Fibroblast of skin of left quadriceps (primary cell): ENCODE measurements around the gene PRKD3.
"Not testable (repeated sequence)": the region's sequence is repeated elsewhere in the genome, so short reads cannot be mapped to it uniquely, and the experiment has no call there.

ENCODE experiments used
- DNase-seq, 2 experiments: peaks; one replicate each; pipeline ENCODE4 v3.0.0-alpha.2; 2013; ENCODE audit warnings: low read depth in 2 of 2

Gene PRKD3

DNA sequence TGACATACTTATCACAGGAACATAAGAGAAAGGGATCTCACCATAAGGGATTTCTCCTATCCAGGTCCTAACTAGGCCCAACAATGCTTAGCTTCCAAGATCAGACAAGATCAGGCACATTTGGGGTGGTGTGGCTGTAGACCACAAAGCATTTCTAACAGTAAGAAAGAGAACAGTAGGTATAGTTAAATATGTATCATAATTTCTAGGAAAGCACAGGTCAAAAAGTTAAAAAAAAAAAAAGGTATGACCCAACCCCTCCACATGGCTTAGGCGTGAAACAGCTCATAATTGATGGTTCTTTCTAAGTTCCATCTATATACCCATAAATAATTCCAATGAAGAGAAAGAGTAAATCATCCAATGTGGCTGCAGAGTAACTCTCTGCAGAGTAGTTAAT lies 6.9 kb downstream of the PRKD3 start:
- DNase-seq, result no peak

DNA sequence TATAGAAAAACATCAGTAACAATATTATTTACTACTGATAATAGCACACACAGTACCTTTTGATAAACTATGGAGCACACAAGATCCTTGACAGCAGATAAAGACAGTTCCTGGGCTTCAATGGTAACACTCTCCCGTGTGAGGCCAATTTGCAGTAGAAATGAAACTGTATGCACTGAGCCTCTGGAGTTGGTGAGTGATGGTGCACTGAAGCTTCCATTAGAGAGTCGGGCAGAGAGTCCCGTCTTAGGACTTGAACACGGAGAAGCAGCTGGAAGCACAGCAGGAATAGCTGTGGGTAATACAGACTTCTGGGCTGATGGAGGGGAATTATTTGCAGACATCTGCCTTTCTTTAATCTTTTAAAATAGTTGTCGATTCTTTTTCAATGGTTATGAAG lies 8.5 kb downstream of the PRKD3 start:
- DNase-seq, result no peak

DNA sequence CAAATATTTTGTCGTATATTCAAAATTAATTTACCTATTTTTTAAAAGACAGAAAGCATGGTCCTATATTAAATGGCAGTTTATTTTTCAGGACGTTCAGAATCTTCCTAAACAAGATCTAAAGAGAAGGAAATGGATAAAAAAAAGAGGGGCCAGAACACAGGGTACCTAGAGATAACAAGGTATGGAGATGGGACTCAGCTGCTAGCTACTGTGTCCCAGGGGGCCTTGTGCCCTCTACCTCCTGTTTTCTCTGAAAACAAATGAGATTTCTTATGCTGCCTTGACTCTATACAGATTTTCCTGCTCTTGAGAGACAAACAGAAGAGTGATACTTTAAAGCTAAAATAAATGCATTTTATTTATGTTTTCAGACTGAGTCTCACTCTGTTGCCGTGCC lies 9.3 kb downstream of the PRKD3 start:
- no peak for DNase-seq

DNA sequence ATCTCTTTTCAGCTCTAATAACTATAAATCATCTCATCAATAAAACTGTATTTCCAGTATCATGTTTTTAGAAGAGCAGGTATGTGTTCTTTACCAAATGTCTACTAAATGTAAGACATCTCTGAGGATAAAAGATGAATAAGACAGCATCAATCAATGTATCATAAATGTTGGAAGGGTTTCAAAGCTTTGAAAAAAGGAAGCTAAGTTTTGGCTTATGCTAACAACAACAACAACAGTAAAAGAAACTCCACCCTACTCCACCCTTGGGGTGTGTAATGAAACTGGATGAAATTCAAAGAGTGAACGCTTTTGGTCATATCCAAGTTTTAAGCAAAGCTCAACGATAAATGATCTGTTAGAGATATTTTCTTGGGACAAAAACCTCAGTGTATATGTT lies 17.1 kb downstream of the PRKD3 start:
- DNase-seq, result no peak

DNA sequence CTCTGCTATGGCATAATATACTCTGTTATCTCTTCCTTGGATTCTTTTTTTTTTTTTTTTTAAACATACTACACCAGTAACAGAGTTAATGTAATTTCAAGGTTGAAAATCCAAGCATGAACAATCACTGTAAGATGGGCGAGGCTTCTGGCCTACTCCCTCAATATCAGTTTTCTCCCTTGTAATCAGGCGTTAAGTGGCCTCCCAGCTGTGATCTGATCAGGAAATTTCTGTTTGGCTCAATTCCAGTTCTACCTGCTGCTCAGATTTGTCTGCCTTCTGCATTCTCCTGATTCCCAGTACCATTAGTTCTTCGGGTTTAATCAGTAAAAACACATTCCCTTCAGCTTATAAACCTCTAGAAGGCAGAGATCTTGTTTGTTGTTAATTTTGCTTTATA lies 18.6 kb downstream of the PRKD3 start:
- no peak for DNase-seq

DNA sequence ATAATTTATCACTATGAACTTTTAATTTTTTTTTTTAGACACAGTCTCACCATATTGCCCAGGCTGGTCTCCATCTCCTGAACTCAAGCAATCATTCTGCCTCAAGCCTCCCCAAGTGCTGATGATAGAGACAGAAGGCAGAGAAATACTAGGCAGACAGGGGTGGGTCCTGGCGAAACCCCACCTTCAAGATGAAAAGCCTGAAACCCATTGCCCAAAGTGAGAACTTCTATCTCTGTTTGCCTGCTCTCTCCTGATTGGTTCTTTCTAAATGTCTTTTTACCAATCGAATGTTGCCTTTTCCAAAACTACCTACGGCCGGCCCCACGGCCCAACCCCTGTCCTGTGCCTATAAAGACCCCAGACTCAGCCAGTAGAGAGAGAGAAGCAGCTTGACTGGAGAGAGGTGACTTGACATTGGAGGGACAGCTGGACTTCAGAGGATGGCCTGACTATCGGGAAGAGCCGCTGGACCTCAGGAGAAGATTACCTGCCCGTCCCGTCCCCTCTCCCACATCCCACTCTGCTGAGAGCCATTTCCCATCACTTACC lies 21.9 kb downstream of the PRKD3 start:
- no peak for DNase-seq

DNA sequence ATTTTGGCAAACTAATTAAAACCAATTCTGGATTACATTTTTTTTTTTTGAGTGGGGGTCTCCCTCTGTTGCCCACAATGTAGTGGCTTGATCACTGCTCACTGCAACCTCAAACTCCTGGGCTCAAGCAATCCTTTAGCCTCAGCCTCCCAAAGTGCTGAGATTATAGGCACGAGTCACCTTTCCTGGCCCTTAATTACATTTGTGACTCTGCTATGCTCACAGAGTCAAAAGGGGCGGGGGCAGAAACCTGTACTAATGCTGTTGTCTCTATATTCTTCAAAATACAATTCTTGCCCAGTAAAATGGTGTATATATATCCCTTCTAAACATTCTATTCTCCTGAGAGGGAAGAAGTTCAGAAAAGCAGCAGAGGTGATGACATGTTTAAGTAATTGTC lies 23.2 kb downstream of the PRKD3 start:
- DNase-seq, result no peak

DNA sequence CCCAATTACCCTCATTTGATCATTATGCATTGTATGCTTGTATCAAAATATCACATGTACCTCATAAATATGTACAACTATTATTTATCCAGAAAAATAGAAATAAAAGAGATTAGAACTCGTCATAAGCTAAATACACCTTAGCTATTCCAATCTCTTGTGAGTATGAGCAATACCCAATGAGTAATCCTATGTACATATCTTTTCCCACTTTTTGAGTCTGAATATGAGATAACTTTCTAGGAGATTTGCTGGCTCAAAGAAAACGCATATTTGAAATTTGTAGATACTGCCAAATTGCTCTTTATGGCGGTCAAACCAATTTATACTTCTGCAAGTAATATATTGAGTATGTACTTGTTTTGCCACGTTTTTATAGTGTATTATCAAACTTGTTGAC lies 24.1 kb downstream of the PRKD3 start:
- no peak for DNase-seq

DNA sequence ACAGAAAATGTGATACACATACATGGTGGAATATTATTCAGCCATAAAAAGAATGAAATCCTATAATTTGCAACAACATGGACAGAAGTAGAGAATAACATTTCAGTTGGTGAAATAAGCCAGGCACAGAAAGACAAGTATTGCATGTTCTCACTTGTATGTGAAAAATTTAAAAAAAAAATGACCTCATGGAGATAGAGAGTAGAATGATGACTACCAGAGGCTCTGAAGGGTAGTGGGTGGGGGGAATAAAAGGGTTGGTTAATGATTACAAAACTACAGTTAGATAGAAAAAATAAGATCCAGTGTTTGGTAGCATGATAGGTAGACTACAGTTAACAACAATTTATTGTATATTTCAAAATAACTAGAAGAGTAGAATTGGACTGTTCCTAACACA lies 24.5 kb downstream of the PRKD3 start:
- no peak for DNase-seq

DNA sequence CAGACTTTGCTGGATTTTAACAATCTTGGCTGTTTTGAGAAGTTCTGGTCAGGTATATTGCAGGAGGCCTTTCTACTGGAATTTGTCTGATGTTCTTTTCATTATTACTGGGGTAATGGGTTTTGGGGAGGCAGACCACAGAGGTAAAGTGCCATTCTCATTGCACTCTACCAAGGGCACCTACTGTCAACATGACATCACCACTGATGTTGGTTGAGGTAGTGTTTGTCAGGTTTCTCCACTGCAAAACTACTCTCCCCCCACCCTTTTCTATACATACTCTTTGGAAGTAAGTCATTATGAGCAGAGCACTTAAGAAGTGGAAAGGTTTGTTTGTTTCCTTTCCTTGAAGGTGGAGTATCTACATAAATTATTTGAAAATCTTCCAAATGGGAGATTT lies 27.0 kb downstream of the PRKD3 start:
- no peak for DNase-seq

DNA sequence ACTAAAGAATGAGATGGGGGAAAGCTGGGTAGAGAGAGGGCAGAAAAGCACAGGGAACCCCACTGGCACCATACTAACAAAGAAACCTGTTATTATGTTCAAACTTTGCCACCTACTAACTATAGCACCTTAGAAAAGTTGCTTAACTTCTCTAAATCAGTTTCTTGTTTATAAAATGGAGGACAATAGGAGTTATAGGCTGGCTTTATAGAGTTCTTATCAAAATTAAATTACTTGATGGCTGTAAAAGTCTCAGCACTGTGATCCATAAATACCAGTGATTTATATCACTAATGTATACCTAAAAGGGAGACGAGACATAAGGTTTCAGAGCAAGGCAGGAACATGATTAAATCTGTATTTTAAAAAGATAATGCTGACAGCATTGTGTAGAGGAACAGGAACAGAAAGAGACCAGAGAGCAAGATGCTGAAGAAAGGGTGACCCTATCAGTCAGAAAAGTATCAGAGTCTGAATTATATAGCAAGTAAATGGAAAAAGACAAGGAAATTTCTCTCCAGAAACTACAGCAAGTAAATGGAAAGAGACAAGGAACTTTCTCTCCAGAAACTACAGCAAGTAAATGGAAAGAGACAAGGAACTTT lies 29.1 kb downstream of the PRKD3 start:
- no peak for DNase-seq

DNA sequence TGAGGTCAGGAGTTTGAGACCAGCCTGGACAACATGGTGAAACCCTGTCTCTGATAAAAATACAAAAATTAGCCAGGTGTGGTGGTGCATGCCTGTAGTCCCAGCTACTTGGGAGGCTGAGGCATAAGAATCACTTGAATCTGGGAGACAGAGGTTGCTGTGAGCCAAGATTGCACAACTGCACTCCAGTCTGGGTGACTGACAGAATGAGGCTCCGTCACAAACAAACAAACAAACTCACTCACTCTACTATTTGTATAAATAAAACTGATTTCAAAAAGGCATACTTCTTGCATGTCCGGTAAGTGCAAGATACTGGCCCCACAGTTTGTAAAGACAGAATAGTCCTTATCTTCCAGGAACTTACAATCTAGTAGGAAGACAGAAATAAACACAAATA lies 29.8 kb downstream of the PRKD3 start:
- DNase-seq, result not testable (repeated sequence)

DNA sequence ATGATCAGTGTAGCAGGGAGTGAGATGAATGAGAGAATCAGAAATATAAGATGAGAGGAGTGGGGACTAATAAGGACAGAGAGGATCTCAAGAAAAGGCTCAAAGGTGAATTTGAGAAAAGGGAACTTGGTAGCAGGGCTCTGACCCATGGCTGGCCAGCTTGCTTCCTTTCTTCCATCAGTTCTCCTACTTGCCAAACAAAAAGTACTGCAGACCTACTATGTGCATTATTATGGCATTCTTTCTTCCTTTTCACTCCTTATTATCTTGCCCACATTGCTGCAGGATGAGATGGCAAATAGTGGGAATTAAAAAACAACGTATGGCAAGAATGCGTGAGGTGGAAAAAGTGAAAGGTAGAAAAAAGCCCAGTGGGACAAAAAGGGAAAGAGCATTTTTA lies 33.0 kb downstream of the PRKD3 start:
- no peak for DNase-seq

DNA sequence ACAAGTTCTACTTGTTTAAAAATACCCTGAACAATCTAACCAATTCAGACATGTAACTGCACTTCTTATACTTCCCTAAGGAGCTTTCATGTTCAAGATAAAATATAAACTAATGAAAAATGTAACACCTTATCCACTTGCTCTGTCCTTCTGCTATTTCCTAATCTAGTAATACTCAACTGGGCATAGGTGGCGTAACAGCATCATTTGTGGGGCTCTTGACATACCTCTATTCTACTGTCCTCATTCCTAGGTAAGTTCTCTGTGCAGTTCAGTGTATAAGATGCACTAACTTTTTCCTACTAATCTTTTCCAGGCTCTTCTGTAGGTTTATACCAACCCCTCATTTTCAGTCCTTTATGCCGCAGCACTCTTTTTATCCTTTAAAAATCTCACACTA lies 36.7 kb downstream of the PRKD3 start:
- no peak for DNase-seq

DNA sequence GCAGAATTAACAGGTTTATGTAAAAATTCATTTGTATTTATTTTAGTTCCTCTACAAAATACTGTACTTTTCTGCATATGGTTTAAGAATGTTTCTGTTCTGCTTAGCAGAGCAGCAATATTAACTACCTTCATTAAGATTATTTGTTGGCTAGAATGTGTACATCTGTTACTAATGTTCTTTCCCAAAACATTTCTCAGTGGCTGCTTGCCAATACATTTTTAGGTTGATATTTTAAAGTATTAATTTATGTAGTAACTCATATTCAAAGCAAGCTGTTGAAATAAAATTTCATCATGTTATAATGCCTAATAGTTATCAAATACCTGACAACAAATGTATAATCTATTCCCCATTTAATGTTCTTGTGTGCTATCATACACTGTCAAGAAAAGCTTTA lies 40.3 kb downstream of the PRKD3 start:
- peak; percentile 50 to 61 for DNase-seq

DNA sequence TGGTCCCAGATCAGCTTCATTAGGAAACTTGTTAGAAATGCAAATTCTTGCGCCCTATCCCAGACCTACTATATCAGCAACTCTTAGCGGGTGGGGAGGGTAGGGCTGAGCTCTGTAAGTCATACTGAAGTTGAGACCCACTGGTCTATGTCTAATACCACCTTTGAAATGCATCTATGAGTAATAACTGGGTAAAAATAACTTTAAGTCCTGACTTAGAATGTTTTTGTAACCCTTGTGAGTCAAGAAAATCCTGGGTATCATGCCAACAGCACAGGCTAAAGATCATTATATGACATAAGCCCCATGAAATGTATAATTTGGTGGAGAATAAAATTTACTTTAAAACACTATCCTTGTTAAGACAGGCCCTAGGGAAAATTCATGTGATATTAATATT lies 41.4 kb downstream of the PRKD3 start:
- peak; percentile 55 to 67 for DNase-seq

DNA sequence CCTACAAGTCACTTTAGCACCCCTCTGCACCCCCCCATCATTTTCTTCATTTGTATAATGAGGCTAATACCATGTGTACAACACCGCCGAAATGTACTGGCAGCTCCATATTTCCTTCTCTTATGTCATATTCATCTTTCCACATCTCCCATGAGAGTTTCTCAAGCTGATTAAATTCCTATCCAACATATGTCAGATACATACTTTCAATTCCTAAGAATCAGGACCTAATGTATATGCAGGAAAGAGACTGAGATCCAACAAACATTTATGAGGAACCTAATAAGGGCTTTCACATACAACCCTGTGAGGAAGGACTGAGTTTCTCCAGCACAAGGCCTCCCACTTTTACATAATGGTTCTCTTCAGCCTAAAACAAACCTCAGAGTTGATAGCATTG lies 41.9 kb downstream of the PRKD3 start:
- DNase-seq, result peak; percentile 74

DNA sequence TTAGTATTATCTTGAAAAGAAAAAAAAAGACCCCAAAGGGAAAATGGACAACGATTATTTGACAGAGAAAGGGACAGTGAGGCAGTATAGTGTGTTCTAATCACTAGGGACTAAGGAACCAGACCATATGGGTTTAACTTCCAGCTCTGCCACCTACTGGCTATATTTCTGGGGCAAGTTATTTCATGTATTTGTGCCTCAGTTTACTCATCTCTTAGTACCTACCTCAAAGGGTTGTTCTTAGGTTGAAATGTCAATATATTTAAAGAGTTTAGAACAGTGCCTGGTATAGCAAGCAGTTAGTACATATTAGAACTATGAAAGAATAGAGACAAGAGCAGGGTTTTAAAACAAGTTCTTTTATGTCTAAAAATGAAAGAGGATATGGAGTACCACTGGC lies 42.7 kb downstream of the PRKD3 start:
- DNase-seq, result no peak

DNA sequence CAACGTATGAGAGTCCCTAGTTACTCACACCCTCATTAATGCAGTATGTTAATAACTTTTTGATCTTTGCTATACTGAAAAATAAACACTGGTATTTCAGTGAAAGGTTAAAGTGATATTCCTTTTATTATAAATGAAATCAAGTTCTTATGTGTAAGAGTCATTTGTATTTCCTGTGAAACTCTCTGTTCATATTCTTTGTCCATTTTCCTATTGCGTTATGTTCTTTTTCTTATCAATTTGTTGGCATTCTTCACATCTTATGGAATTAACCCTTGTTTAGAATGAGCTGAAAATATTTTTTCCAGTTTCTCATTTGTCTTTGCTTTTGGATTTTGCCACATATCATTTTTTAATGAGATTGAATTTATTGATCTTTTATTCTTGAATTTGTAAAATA lies 48.3 kb downstream of the PRKD3 start:
- DNase-seq, result no peak
